K562 (cell line): ENCODE measurements around the gene BCCIP. TPM values are rescaled to one million over a fixed set of nuclear protein-coding genes. Genes with fewer than 3 reads are reported as not detected.

Experiments used
- BCLAF1 ChIP-seq, 2 experiments: fragments of 450-650 bp in 1 of 2; IDR thresholded peaks; 2 replicates each; pipeline ENCODE4 v1.6.1; 2011 to 2017; ENCODE audit warnings: low read depth in 2 of 2, antibody characterized with exemption in 1 of 2, borderline replicate concordance in 1 of 2, low read length in 1 of 2, mild to moderate bottlenecking in 1 of 2, mixed read lengths in 1 of 2; ENCODE audit not compliant: control insufficient read depth in 1 of 2
- BDP1 ChIP-seq: IDR thresholded peaks from 3 replicates; pipeline ENCODE4 v1.6.1; 2011; ENCODE audit not compliant: insufficient read length, insufficient read depth
- CHD4 ChIP-seq: fragments of 200-600 bp; sonication (generic); IDR thresholded peaks from 3 replicates; pipeline ENCODE4 v1.6.1; 2012; ENCODE audit warnings: low read depth, mild to moderate bottlenecking, mixed read lengths, low read length, inconsistent platforms; ENCODE audit not compliant: insufficient read depth, insufficient replicate concordance, poor library complexity, severe bottlenecking
- CREM ChIP-seq: IDR thresholded peaks from 2 replicates; pipeline ENCODE4 v1.6.1; 2014; ENCODE audit warnings: antibody characterized with exemption, low read depth
- ETS2 ChIP-seq: IDR thresholded peaks from 2 replicates; pipeline ENCODE4 v1.6.1; 2016; ENCODE audit warnings: borderline replicate concordance, missing genetic modification characterization, mild to moderate bottlenecking, moderate library complexity, missing compliant biosample characterization; ENCODE audit not compliant: poor library complexity, severe bottlenecking
- GTF3C2 ChIP-seq: IDR thresholded peaks from 3 replicates; pipeline ENCODE4 v1.6.1; 2011; ENCODE audit warnings: borderline replicate concordance, mild to moderate bottlenecking, moderate library complexity; ENCODE audit not compliant: insufficient read length; ENCODE audit errors: extremely low read depth
- KAT7 ChIP-seq: sonication (generic); formaldehyde crosslinking; IDR thresholded peaks from 2 replicates; pipeline ENCODE4 v1.8.0; 2022; ENCODE audit warnings: missing genetic modification reagents, mild to moderate bottlenecking, borderline replicate concordance
- KLF6 ChIP-seq: fragments of 250-450 bp; sonication (Bioruptor Pico); IDR thresholded peaks from 2 replicates; pipeline ENCODE4 v1.4.0; 2020; ENCODE audit warnings: mild to moderate bottlenecking, moderate library complexity, borderline replicate concordance
- L3MBTL2 ChIP-seq: fragments of 450-650 bp; IDR thresholded peaks from 2 replicates; pipeline ENCODE4 v1.6.1; 2016; ENCODE audit warnings: mild to moderate bottlenecking, moderate library complexity
- LARP7 ChIP-seq: fragments of 450-650 bp; IDR thresholded peaks from 2 replicates; pipeline ENCODE4 v1.6.1; 2016
- NFXL1 ChIP-seq: fragments of 450-650 bp; formaldehyde crosslinking; IDR thresholded peaks from 2 replicates; pipeline ENCODE4 v1.4.0; 2021; ENCODE audit warnings: mild to moderate bottlenecking
- SMAD1 ChIP-seq: fragments of 150-350 bp; IDR thresholded peaks from 2 replicates; pipeline ENCODE4 v1.6.1; 2014; ENCODE audit warnings: low read length, low read depth; ENCODE audit not compliant: partially characterized antibody
- SMAD3 ChIP-seq: fragments of 450-650 bp; formaldehyde crosslinking; conservative IDR thresholded peaks from 2 replicates; pipeline ENCODE4 v1.4.0; 2020; ENCODE audit warnings: mild to moderate bottlenecking
- TCF3 ChIP-seq: sonication (generic); formaldehyde crosslinking; IDR thresholded peaks from 2 replicates; pipeline ENCODE4 v1.4.0; 2020; ENCODE audit warnings: mild to moderate bottlenecking, missing genetic modification reagents
- UBTF ChIP-seq, 2 experiments: IDR thresholded peaks; 2 replicates each; pipeline ENCODE4 v1.6.1; 2012; ENCODE audit warnings: improper control_type of control experiment in 2 of 2, low read depth in 2 of 2, low read length in 2 of 2, borderline replicate concordance in 1 of 2
- ZNF586 ChIP-seq: fragments of 450-650 bp; formaldehyde crosslinking; conservative IDR thresholded peaks from 2 replicates; pipeline ENCODE4 v1.4.0; 2020; ENCODE audit warnings: mild to moderate bottlenecking, moderate library complexity
- polyA plus RNA-seq, 8 experiments: library from polyadenylated mRNA; depleted of rRNA in 4 of 8; stranded (reverse) in 5 of 8; unstranded in 3 of 8; fragments of >200 nt; fragmentation: Nextera tagmentation in 2 of 8; fragmentation: Illumina TruSeq in 1 of 8; extraction: Ambion mirVana in 2 of 8; extraction: Trizol in 1 of 8; gene quantifications; 2 replicates each; pipeline versions ENCODE4 v1.2.1 to v1.2.3, GENCODE V29; 2011 to 2014; ENCODE audit warnings: inconsistent platforms in 1 of 8, missing spikeins in 1 of 8
- total RNA-seq, 7 experiments: library from RNA; depleted of rRNA in 6 of 7; stranded (reverse); fragments of >200 nt in 6 of 7; fragmentation: Illumina TruSeq in 2 of 7; extraction: Trizol in 2 of 7; gene quantifications; 2 replicates each; pipeline versions ENCODE4 v1.2.1 to v1.2.3, GENCODE V29; 2011 to 2021; ENCODE audit warnings: low replicate concordance in 1 of 7

BCCIP gene
- total and polyA plus RNA-seq, 9 of the 15 experiments (the other 6 are each of a cell fraction or from before 2014, with no cell fraction given): 95.1 to 204 (median 163) TPM

GRCh38 chr10:125822878-125823662 is at the start of gene BCCIP, which contains the start of gene UROS (continued):
- TF ChIP-seq GTF3C2: no peak
- no peak for TF ChIP-seq SMAD3
- TF ChIP-seq CHD4: no peak
- no peak for TF ChIP-seq NFXL1 (CRISPR knock-in tag)
- TF ChIP-seq UBTF (IDR thresholded peaks at IDR 0.05; ENCODE audit: borderline replicate concordance in 1 of 2, low read depth in 2 of 2, low read length in 2 of 2): 0 out of 4 replicates have a peak, but pooled peaks of 1 of the 2 experiments have one; percentile 19
- TF ChIP-seq BCLAF1 (IDR thresholded peaks at IDR 0.05; ENCODE audit: borderline replicate concordance in 1 of 2, control insufficient read depth in 1 of 2, low read depth in 2 of 2, low read length in 1 of 2): peak in 1 of 2 experiments; percentile 99; a peak in 2 of 4 replicates
- no peak for TF ChIP-seq KLF6 (CRISPR knock-in tag)
- no peak for TF ChIP-seq BDP1
- TF ChIP-seq KAT7 (CRISPR knock-in tag): 0 out of 2 replicates have a peak, but pooled peaks have one; percentile 56
- TF ChIP-seq CREM: peak; percentile 12; the same call in 1 of the 2 replicates
- no peak for TF ChIP-seq ZNF586 (CRISPR knock-in tag)
- TF ChIP-seq SMAD1: no peak
- TF ChIP-seq TCF3 (CRISPR knock-in tag): no peak
- TF ChIP-seq LARP7: peak; percentile 43; the same call in 1 of the 2 replicates
- no peak for TF ChIP-seq L3MBTL2
- TF ChIP-seq ETS2 (tag): no peak
